Activated CD4-positive, alpha-beta T cell treated with anti-CD3 and anti-CD28 coated beads for 24 hours (primary cell): ENCODE data around the gene CACNA1G.

Experiments
- DNase-seq, 2 donors: peaks; one replicate each; pipeline ENCODE4 v3.0.0-alpha.2; 2020; ENCODE audit warnings: low read depth in 2 of 2

The CACNA1G gene

DNA sequence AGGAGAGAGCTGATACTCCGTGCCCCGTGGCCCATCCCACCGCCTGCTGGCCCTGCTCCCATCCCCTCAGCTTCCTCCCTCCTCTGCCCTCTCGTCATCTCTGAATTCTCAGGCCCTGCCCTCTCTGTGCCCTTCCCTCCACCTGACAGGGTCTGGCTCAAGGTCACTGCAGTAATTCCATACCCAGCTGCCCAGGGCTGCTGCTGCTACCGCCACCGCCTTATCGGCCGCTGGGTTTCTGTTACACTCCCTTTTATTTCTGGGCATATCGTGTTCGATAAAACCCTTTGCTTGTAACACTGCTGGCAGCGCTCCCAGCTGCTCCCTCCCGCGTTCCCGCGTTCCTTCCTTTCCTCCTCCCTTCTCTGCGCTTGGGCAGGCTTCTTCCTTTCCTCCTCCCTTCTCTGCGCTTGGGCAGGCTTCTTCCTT is 26.8 kb upstream of the CACNA1G start:
- no peak for DNase-seq

DNA sequence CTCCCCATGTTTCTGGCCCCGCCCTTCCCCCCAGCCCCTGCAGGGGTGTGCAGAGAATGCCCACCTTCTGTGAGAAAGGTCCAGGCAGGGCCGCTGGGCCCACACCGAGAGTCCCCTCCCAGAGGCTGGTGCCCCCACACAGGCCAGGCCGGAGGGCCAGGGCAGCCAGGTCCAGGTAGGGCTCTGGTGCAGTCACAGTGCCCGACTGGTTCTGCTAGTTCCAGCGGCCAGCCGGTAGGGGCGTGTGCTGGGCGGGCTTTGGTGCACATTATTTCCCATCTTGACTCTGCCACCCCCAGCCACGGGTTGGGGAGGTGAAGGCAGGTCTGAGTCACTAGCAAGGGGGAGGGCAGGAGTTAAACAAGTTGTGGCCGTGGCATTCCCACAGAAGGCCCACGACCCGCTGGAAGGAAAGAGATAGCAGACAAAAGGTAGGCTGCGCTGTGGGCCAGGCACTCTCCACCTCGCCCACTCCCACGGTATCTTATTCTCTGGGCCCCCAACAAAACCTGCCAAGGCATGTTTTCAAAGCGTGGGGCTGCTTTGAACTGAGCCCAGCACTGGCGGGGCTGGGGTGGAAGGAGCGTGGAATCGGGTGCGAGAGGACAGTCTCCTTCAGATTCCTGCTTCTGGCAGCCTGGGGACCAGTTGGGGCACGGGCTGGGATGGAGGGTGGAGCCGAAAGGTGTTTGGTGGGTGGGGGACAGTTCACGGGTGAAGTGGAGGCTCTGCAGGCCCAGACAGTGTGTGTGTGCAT is 26.1 kb upstream of the CACNA1G start:
- DNase-seq: no peak

DNA sequence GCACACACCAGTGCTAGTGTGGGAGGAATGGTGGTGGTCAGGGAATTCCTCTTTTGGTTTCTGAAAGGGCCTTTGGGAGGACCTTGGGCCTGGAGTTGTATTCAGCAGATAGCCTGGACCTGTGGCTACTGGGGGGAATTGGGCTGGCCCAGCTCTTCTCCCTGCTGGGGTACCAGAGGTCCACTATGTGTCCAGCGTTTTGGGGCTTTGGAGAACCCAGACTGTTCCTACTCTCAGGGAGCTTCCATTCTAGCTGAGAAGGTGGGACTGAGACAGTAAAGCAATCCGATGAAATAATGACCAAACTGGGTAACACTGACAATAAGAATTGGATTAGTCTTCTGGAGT is 25.6 kb upstream of the CACNA1G start:
- no peak for DNase-seq

DNA sequence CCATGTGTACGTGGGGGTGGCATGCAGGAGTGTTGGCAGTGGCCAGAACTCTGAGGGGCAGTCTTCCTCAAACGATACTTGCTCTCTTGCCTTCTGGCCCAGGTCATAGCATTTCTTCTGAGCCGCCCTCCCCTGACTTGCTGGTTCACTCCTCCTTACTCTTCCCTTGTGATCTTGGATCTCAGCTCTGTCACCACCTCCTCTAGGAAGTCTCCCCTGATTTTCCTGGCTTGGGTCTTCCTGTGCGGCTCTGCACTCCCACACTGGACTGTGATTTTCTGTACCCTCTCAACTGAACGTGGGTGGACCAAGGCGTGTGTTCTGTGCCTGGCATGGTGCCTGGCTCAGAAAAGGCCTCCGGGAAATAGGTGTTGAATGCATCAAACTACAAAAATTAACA is 25.1 kb upstream of the CACNA1G start:
- DNase-seq: no peak

DNA sequence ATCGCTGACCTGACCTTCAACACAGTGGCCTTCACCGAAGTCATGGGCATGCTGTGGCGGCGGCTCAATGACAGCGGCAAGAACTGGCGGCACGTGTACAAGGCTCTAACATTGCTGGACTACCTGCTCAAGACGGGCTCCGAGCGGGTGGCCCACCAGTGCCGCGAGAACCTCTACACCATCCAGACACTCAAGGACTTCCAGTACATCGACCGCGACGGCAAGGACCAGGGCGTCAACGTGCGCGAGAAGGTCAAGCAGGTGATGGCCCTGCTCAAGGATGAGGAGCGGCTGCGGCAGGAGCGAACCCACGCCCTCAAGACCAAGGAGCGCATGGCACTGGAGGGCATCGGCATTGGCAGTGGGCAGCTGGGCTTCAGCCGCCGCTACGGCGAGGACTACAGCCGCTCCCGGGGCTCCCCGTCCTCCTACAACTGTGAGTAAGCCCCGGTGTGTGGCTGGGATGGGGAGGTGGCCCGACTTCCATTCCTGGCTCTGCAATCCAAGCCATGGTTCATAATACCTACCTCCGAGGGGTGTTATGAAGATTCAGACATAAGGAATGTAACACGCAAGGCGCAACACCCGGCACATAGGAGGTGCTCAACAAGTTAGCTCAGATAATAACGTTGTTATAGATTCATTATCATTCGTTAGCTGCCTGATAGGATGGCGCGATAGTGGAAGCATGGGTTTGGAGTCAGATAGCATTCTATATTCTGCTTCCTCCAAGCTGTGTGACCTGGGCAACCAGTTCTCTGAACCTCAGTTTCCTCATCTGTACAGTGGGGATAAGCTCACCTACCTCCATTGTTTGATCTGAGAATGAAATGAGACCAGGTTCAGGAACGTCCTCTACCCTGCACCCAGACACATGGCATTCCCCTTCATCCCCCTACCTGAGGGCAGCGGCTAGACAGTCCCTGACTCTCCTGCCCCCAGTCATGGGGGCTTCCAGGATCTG is 23.6 kb upstream of the CACNA1G start:
- DNase-seq: no peak

DNA sequence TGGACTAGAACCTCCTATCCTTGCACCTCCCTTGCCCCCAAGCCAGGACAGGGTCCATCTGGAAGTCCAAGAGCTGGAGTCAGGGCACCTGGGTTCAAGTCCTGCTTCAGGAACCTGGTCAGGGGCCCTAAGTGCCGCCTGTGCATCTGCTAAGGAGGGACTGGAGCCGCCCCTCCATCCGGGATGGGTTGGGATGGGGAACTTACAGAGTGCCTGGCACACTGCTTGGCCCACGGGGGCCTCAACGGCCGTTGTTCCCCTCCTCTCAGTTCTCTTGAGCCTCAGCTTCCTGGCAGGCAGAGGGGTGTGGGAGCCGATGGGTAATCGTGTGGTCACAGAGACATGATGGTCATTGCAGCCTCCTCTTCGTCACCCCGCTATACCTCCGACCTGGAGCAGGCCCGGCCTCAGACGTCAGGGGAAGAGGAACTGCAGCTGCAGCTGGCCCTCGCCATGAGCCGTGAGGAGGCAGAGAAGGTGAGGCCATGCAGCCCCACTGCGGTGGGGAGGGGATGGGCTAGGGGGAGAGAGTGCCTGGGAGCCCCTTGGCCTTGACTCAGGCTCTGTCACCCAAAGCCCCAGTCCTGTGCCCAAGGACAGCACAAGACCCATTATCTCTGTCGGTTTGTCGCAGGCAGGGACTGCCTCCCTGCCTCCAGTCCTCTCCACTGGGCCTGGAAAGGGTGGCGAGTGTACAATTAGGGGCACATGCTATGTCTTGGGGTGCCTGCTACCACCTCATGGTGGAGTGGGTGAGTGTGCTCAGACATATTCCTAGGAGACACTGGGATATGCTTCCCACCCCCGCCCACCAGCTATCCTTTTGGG is 22.6 kb upstream of the CACNA1G start:
- no peak for DNase-seq

DNA sequence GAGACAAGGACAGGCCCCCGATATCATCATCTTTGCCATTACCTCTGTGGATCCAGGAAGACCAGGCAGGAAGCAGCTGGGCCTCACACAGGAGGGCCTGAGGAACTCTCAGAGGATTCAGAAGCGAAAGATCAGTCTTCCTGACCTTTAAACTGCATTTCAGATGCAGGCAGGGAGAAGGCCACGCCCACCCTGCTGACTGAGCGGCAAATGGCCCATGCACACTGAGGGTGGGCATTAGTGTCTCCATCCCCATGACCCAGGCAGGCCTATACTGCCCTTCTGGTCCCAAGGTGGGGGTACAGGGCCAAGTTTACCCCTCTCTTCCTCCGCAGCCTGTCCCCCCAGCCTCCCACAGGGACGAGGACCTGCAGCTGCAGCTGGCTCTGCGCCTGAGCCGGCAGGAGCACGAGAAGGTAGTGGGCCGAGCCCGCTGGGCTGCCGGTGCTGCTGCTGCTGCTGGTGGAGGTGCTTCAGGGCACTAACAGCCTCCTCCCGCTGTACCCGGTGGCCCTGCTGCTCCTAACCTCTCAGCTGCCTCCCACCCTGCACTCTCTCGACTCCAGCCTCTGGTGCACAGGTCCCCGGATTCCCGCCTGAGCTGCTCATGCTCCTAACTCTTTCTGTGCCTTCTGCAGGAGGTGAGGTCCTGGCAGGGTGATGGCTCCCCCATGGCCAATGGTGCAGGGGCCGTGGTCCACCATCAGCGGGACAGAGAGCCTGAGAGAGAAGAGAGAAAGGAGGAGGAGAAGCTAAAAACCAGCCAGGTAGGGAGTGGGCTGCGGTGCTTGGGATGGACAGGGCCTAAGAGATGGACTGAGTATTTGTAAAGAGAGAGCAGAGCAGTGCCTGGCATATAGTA is 21.7 kb upstream of the CACNA1G start:
- no peak for DNase-seq

DNA sequence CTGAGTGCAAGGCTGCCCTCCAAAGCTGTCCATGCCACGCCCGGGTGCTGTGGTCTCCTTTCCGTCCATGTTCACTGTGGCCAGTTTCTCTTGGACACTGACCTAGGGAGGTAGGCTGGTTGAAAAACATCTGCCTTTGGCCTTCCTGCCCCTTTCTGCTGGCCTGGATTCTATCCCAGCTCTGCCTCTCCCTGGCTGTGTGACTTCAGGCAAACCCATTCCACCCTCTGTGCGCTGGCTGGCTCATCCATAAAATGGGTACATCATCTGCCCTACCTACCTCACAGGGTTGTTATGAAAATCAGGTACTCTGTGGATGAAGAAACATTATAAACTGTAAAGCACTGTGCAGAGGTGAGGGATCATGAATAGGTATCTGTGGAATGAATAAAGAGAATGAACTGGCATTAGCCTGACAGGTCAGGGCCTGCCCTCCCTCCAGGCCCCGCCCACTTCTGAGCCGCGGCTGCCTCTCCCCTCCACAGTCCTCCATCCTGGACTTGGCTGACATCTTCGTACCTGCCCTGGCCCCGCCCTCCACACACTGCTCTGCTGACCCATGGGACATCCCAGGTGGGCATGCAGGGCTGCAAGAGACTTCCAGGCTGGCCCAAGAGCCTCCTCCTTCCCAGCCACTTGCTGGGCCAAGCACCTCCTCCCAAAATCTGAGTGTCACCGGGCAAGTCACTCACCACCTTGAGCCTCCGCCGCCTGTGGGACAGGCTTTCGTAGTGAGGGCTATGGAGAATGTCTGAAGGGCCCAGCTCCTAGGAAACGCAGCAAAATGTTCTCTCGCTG is 20.6 kb upstream of the CACNA1G start:
- DNase-seq: no peak

DNA sequence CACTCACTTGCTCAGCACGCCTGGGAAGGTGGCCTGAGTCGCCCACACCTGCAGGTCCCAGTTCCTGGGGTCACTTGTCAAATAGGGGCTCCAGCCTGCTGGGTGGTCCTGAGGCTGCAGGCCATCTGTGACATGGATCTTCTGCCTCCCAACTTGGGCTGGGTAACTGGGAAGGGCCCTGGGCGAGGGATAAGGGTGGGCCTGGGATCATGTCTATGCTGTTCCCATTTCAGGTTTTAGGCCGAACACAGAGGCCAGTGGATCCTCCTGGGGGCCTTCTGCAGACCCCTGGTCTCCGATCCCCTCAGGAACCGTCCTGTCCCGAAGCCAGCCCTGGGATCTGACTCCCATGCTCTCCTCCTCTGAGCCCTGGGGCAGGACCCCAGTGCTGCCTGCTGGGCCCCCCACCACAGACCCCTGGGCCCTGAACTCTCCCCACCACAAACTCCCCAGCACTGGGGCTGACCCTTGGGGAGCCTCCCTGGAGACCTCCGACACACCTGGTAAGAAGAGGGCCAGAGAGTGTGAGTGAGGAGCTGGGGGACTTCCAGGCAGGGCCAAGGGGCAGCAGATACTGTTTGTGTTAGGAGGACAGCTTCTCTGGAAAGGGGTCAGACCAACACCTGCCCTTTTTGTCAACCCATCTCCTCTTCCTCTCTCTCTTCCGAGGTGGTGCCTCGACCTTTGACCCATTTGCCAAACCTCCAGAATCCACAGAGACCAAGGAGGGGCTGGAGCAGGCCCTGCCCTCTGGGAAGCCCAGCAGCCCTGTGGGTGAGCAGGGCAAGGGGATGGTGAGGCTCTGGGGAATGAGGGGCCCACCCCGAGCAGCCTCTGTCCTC is 19.7 kb upstream of the CACNA1G start:
- DNase-seq: no peak

DNA sequence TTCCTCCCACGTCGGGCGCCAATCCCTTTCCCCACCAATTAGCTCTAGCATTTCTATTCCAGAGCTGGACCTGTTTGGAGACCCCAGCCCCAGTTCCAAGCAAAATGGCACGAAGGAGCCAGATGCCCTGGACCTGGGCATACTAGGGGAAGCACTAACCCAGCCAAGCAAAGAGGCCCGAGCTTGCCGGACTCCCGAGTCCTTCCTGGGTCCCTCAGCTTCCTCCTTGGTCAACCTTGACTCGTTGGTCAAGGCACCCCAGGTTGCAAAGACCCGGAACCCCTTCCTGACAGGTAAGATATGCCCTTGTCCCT is 19.2 kb upstream of the CACNA1G start:
- no peak for DNase-seq

DNA sequence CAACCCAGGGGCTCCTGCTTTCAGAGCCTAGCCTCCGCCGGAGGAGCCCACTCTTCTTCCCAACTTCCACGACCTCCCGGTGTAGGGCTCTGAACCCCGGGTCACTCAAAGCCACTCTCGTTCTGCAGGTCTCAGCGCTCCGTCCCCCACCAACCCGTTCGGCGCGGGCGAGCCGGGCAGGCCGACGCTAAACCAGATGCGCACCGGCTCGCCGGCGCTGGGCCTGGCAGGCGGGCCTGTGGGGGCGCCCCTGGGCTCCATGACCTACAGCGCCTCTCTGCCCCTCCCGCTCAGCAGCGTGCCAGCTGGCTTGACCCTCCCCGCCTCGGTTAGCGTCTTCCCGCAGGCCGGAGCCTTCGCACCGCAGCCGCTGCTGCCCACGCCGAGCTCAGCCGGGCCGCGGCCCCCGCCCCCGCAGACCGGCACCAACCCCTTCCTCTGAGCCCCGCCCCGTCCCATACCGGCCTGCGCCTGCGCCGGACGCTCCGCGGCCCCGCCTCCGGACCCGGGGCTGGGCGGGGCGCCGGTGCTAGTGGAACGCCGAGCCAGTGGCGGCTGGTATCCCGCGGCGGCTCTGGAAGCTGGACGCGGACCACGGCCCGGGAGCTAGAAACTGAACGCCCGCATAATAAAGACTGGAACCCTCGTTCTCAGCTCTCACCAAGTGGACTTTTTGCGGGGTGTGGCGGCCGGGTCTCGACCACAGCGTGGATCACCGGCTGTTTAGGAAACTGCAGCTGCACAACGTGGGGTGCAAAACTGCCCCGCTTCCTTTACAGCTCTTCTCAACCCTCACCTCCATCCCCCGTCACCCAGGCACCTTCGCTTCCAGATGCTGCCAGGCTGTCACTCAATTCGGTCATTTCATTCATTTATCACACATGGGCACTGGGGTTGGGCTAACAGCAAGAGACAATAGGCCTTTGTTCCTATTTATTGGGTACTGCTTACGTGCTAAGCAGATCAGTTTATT is 18.5 kb upstream of the CACNA1G start:
- DNase-seq: peak; percentile 77 to 79

DNA sequence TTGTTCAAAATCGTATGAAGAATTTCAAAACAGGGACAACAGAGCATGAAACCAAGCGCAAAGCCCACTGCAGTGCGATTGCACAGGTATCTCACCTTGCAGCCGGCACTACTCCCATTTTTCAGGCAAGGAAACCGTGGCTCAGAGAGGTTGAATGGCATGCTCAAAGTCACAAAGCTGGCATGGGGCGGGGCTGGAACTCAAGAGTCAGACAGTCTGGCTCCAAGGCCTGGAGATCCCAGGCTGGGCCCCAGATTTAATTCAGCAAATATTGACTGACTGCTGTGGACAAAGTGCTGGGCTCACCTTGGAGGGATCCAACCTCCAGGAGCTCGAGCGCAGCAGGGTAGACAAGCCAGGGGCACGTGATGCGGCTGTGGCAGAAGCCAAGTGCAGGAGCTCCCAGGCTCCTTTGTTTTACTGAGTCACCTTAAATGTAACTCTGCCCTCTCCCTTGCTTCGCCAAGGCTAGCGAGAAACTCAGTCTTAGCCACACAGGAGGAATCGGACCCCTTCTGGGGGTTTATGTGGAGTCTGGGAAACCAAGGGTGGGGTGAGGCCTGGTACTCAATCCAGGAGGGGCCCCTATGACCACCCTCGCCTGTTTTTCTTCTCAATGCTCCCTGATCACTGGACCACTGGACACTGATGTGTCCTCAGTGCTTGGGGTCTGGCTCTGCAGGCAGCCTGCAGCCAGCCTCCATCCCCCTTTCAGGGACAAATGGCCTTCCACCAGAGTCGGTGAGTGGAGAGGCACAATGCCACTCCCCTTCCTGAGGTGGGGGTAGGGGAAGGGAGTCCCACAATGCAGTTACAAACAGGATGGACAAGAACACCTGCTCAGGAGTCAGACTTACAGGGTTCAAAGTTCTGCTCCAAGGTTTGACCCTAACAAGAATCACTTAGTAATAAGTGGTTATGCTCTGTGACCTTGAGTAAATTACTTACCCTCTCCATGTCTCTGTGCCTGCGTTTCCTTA is 17.4 kb upstream of the CACNA1G start:
- no peak for DNase-seq

DNA sequence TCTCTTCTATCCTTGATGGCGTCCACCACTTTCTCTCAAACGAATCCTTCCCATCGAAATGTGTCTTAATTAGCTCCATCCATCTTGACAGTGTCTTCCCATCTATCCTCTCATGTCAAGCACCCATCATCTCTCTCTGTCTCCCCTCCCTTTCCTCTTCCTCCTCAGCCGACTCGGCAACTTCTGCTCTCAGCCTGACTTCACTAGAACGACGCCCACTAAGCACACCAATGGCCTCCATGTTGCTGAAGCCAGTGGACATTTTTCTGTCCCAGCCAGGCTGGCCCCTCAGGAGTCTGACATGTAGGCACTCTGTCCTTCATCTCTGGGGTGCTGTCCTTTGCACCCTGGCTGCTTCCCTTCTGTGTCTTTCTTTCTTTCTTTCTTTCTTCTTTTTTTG is 16.0 kb upstream of the CACNA1G start:
- DNase-seq: no peak

DNA sequence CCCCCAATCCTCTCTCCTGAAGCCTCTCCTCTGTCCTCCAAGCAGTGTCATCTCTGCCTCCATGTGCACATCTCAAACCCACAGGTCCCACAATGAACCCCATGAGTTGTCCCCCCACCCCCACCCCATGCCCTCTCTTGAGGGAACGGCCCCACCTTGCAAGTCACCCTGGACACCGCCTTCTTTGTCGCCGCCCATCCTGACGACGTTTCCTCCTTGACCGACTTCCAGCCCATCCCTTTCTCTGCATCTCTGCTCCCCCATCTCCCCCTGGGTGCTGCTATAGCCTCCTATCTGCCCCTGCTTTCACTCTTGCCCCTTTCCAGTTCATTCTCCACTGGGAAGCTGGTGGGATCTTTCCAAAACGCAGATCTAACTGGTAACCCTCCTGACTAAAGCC is 15.2 kb upstream of the CACNA1G start:
- DNase-seq: no peak

DNA sequence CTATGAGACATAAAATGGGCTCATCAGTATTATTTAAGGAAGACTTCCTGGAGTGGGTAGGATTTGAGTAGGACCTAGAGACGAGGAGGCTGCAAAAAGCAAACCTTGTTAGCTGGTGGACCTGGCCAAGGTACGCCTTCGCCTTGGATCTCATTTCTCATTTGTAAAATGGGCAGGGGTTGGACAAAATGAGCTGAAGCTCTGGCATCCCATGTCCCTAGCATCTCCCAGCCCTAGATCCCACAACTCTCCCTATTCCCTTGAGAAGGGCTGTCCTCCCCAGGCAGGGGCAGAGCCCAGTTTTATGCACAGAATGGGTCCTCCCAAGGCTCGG is 13.8 kb upstream of the CACNA1G start:
- DNase-seq: no peak

DNA sequence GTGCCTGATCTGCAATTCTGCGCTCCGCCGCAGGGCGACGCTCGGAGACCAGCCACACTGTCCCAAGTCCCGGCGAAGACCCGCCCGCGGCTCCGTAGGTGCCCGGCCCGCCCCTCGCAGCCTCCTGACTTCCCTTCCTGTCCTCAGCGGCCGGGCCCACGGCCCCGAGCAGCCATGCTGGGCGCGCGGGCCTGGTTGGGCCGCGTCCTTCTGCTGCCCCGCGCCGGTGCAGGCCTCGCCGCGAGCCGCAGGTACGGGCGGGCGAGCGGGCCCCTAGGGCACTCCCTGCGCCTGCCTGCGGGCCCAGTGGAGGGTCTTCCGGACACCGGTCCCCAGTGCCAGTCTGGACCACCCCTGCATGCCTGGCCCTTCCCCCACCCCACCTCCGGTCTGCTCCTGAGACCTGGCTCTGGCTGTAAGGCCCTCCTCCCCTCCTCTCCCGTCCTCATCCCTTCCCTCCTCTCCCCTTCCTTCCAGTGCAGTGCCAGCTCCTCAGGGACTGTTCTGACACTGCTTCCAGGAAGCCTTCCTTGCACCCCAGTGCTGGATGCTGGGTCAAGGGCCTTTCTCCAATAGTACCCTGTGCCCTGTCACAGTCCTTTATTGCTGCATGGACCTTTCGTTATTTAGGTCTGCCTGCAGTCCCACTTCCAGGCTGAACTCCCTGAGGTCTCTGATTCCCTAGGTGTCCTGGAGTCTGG is 13.3 kb upstream of the CACNA1G start, which contains the start of gene SPATA20:
TSS of gene SPATA20 (plus strand) at position 140 of the 701 bp plus-strand sequence. CDS start at position 175, 35 bp downstream.
- DNase-seq: peak; percentile 67 to 86

DNA sequence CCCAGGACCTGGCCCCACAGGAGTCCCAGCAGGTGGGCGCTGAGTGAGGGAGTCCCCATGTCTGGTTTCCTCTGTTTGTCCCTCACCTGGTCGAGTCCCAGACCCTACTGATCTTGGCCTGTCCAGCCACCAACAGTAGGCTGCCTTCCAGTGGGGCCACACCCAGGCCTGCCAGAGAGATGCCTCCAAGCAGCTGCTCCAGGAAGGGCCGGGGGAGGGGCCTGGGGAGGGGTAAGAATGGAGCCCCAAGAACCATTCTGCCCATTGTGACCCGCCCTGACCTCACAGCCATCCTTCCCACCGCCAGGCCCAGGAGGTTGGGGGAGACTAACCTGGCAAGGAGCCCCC is 12.8 kb upstream of the CACNA1G start:
- no peak for DNase-seq
